Dendritic cell treated with granulocyte-macrophage colony-stimulating factor and Interleukin-4, amounts not matched to agents 40 ng/mL and 50 ng/mL, for 4 days (primary cell): ENCODE measurements around the gene PKNOX1.

Experiments used
- H3K27ac Mint-ChIP-seq: one replicate; pipeline ENCODE4 v1.8.0; 2022; ENCODE audit warnings: mild to moderate bottlenecking, mixed read lengths
- H3K27me3 Mint-ChIP-seq: one replicate; pipeline ENCODE4 v1.8.0; 2022; ENCODE audit warnings: mild to moderate bottlenecking, mixed read lengths
- H3K36me3 Mint-ChIP-seq: one replicate; pipeline ENCODE4 v1.8.0; 2022; ENCODE audit warnings: low read depth, mixed read lengths
- H3K4me1 Mint-ChIP-seq: one replicate; pipeline ENCODE4 v1.8.0; 2022; ENCODE audit warnings: low read depth, mixed read lengths
- H3K4me3 Mint-ChIP-seq: one replicate; pipeline ENCODE4 v1.8.0; 2022; ENCODE audit warnings: mild to moderate bottlenecking, moderate library complexity, mixed read lengths
- H3K9me3 Mint-ChIP-seq: one replicate; pipeline ENCODE4 v1.8.0; 2022; ENCODE audit warnings: mixed read lengths
- intact Hi-C: fragments of 100-400 bp; cut with micrococcal nuclease; formaldehyde crosslinking; loops from one replicate; pipeline ENCODE4 v1.15.0; 2022

The PKNOX1 gene

DNA sequence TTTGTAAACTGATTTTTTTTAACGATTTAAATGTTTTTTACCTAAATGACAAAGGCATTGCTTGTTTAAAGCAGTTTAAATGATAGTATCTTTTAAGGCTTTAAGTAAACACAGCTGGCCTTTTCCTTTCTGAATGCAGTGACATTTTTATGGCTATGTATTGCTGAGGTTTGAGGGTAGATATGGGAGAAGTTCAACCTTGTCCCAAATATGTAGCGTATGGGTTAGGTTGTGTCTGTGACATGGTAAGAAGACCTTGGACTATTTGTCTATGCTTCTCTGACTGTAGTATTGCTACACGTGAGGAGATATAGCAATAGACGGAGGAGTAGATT lies 32.5 kb downstream of the PKNOX1 start:
- Mint-ChIP-seq H3K9me3 (no peaks in the 10 kb centered on the region), H3K27me3 (no peaks in the 10 kb centered on the region), H3K4me1 (no peaks in the 10 kb centered on the region), H3K4me3 (no peak overlapping the region), H3K36me3 (peaks cover 90% of the 10 kb centered on the region), H3K27ac (no peak overlapping the region)
- intact Hi-C loops: no loop called here

DNA sequence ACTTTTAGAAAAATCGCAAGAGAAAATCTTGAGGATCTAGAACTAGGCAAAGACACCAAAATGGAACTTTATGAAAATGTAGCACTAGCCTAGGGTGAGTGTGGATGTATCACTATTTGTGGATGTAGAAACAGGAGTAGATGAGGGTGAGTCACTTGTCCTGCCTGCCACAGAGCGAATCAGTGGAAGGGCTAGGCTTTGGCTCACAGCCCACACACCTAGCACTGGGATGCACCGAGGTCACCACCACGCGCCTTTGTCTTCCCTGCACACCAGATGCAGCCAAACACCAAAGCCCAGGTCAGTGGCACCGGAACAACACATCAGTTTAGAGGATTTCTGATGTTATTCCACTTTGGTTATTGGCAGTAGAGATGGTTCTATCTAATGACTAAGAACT lies 38.2 kb downstream of the PKNOX1 start:
- intact Hi-C loops: no loop called here
- no peaks in the 10 kb centered on the region for H3K27me3 Mint-ChIP-seq
- H3K4me1 Mint-ChIP-seq: peaks cover 7% of the 10 kb centered on the region
- H3K27ac Mint-ChIP-seq: no peak overlapping the region
- no peaks in the 10 kb centered on the region for H3K9me3 Mint-ChIP-seq
- H3K36me3 Mint-ChIP-seq: peaks cover 97% of the 10 kb centered on the region
- H3K4me3 Mint-ChIP-seq: no peak overlapping the region

DNA sequence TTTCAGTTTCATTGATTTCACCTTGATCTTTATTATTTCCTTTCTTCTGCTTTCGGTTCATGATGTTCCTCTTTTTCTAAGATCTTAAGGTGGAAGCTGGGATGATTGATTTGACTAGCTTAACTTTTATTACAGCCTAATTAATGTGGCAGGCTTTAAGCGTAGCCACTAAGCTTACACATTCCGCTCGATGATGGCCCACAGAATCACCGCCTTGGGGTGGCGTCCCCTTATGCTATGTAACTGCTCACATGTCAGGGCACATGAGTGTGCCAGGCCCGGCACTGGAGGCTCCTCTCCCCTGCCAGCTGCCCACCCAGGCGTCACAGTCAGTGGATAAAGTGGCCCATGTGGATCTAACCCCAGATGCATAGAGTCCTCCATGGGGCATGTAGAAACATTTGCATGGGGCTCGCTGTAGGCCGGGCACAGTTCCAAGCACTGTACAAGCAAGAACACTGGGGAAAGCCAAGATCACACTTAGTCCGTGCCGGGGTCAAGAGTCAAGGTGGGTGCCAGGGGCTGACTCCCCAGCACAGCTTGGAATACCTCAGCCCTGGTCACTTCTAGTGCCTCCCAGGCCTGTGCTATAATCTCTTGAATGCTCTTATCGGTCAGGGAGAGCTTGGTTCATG lies 41.7 kb downstream of the PKNOX1 start:
- Mint-ChIP-seq H3K9me3 (no peaks in the 10 kb centered on the region), H3K4me1 (peaks cover 7% of the 10 kb centered on the region), H3K27ac (no peak overlapping the region), H3K4me3 (no peak overlapping the region), H3K27me3 (no peaks in the 10 kb centered on the region), H3K36me3 (peaks cover 89% of the 10 kb centered on the region)
- intact Hi-C loops: no loop called here

DNA sequence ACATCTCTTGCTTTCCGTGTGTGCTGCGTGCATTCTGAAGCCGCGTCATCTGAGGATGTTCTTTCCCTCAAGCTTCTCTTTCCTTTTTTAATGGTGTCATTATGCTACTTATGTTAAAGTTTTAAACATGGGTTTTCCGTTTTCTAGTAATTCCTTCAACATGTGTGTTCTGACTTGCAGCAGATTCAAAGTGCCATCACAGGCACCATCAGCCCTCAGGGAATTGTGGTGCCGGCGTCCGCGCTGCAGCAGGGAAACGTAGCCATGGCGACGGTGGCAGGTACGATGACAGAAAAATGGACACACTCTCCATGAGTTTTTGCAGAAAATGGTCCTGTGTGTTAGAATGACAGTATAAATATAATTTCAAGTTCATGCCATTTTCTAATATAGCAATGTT lies 42.4 kb downstream of the PKNOX1 start:
- Mint-ChIP-seq H3K27me3 (no peaks in the 10 kb centered on the region), H3K9me3 (no peaks in the 10 kb centered on the region), H3K4me1 (peaks cover 7% of the 10 kb centered on the region), H3K27ac (no peak overlapping the region), H3K4me3 (no peak overlapping the region), H3K36me3 (peaks cover 89% of the 10 kb centered on the region)
- intact Hi-C loops: no loop called here

DNA sequence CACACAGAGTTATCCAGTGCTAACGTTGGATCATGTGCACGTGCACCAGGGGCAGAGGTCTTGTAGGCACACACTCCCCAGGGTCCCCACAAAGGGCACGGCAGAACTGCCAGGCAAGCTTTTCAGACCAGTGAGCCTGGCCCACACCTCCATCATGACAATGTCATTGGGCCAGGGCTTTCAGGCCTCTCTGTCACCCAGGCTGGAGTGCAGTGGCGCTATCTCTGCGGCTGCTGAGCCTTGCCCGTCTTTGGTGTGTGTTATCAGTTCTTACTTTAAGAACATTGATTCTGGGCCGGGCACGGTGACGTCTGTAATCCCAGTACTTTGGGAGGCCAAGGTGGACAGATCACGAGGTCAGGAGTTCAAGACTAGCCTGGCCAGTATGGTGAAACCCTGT lies 44.2 kb downstream of the PKNOX1 start:
- Mint-ChIP-seq H3K9me3 (no peaks in the 10 kb centered on the region), H3K27ac (no peak overlapping the region), H3K27me3 (no peaks in the 10 kb centered on the region), H3K36me3 (peaks cover 91% of the 10 kb centered on the region), H3K4me3 (no peak overlapping the region), H3K4me1 (peaks cover 7% of the 10 kb centered on the region)
- intact Hi-C loops: no loop called here

DNA sequence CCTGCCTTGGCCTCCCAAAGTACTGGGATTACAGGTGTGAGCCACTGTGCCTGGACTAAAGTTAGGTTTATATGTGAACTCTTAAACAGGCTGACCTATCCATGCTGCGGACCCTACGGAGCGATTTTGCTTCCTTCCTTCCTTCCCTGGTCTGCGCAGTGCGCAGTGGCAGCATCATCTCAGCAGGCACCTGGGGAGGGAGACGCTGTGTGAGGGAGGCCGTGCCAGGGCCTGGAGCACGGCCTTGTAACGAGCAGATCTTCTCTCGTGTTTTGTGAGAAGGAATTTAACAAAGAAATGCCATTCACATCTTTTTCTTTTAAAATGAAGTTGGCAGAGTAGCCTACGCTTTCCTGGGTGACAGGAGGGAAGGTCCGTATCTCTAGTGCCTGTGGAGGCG lies 45.8 kb downstream of the PKNOX1 start:
- Mint-ChIP-seq H3K36me3 (peaks cover 91% of the 10 kb centered on the region), H3K4me3 (no peak overlapping the region), H3K9me3 (no peaks in the 10 kb centered on the region), H3K27ac (no peak overlapping the region), H3K27me3 (no peaks in the 10 kb centered on the region), H3K4me1 (peaks cover 7% of the 10 kb centered on the region)
- intact Hi-C loops: no loop called here

DNA sequence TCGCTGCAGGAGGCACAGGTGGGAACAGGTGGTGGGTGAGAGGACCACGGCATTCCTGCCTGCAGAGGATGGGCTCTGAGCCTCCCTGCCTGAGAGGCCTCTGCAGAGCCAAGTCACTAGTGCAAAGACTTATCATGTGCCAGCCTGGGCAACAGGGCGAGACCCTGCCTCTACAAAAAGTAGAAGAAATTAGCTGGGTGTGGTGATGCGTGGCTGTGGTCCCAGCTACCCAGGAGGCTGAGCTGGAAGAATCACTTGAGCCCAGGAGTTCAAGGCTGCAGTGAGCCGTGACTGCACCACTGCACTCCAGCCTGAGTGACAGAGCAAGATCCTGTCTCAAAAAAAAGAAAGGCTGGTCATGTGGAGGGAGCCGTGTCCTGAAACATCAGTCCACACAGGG lies 46.4 kb downstream of the PKNOX1 start:
- Mint-ChIP-seq H3K27me3 (no peaks in the 10 kb centered on the region), H3K36me3 (peaks cover 91% of the 10 kb centered on the region), H3K4me1 (peaks cover 3% of the 10 kb centered on the region), H3K27ac (no peak overlapping the region), H3K4me3 (no peak overlapping the region), H3K9me3 (no peaks in the 10 kb centered on the region)
- intact Hi-C loops: no loop called here

DNA sequence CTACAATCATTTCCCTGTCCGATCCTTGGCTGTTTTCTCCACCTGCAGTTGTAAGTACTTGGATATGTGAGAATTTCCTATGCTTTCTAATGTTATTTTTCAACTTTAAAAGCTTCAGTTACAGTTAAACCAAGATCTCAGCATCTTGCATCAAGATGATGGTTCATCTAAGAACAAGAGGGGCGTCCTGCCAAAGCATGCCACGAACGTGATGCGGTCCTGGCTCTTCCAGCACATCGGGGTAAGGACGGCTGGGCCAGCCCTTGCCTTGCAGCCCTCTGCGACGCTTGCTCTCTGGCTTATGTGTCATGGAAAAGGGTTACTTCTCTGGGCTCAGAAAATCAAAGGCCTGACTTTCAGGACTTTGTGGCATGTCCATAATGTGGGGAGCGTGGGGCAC lies 46.8 kb downstream of the PKNOX1 start:
- no peak overlapping the region for H3K4me3 Mint-ChIP-seq
- peaks cover 91% of the 10 kb centered on the region for H3K36me3 Mint-ChIP-seq
- no peaks in the 10 kb centered on the region for H3K9me3 Mint-ChIP-seq
- no peaks in the 10 kb centered on the region for H3K4me1 Mint-ChIP-seq
- no peak overlapping the region for H3K27ac Mint-ChIP-seq
- H3K27me3 Mint-ChIP-seq: no peaks in the 10 kb centered on the region
- intact Hi-C loops: no loop called here

DNA sequence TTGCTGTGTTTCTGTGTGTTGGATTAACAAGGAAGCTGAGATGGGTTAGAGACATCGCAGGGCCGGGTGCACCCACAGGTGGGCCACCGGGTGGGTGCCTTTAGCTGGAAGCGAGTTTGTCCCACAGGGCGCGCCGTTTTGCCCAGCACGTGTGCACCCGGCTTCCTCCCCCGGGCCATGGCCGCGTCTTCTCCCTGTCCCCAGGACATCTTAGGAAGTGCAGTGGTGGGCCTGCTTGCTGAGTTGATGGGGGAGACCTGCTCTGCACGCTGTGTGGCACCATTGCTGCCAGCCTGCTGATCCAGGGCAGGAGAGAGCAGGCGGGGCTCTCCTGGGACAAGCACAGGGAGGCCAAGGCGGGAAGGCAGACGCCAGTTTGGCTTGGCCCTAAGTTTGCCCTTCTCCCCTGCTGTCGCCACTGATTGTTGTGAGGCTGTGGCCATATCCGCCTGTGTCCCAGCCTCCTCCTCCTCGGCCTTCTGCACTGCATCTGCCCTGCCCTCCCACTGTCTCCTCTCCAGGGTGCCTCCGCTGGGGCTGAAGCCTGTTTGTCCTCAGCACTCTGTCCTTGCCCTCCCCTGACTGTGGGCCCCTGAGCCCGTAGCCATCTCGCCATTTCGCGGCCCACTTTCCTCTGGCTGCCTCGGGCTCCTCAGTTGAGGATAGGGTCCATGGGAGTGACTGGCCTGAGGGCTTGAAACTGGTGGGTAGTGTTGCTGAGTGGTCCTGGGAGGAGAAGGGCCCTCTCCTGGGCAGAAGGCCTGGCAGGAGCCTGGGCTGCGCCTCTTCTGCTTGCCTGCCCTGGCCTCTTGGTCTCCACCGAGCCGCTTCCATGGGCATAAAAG lies 47.6 kb downstream of the PKNOX1 start:
- Mint-ChIP-seq H3K4me1 (no peaks in the 10 kb centered on the region), H3K36me3 (peaks cover 91% of the 10 kb centered on the region)
- intact Hi-C loops: no loop called here

DNA sequence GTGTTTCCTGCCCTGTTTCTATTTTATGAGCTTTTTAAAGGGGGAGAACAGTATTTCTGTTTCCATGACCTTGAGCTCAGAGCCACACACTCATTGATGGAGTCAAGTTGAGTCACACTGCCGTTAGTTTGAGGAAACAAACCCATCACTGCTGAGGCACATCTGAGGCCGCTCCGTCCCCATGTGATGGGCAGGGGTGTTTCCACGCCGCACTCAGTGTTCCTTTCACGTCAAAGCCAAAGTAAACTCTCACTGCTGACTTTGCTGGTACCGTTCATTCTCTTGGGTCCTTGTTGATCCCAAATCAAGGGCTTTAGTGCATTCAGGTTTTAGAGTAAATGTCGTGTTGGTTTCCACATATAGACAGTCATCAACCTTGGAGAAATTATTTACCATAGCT lies 48.8 kb downstream of the PKNOX1 start:
- no peak overlapping the region for H3K4me3 Mint-ChIP-seq
- intact Hi-C loops: no loop called here
- H3K27ac Mint-ChIP-seq: no peak overlapping the region
- H3K4me1 Mint-ChIP-seq: no peaks in the 10 kb centered on the region
- no peaks in the 10 kb centered on the region for H3K9me3 Mint-ChIP-seq
- H3K27me3 Mint-ChIP-seq: no peaks in the 10 kb centered on the region
- H3K36me3 Mint-ChIP-seq: peaks cover 95% of the 10 kb centered on the region

More for the DNA sequence above, 47.6 kb downstream of the PKNOX1 start:
- Mint-ChIP-seq H3K9me3 (no peaks in the 10 kb centered on the region), H3K4me3 (no peak overlapping the region), H3K27me3 (no peaks in the 10 kb centered on the region), H3K27ac (no peak overlapping the region)

DNA sequence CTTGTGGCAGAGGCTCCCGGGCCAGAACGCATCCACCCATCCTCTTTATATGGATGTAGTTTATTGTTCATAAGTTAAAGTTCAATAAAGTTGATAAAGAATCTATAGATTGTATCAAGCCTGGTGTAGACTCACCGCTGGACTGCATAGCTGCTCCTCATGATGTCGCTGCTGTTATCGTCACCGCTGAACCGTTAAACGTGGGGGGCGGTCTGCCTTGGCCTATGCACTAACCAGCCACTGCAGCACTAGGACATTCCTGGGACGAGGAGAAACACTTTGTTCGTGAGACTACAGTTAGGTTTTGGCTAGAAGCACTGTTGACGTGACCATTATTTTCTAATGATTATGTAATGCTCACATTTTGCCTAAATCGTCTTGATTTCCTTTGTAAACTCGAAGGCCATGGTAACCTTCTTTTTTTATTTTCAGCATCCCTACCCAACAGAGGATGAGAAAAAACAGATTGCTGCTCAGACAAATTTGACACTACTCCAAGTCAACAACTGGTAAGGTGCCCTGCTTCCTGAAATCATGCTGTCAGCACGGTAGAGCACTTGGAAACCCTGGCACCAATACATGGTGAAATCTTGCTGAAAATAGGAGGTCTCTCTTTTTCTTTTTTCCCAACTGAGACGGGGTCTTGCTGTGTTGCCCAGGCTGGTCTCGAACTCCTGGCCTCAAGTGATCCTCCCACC lies 50.2 kb downstream of the PKNOX1 start:
- no peaks in the 10 kb centered on the region for H3K27me3 Mint-ChIP-seq
- H3K36me3 Mint-ChIP-seq: peaks cover 100% of the 10 kb centered on the region
- no peak overlapping the region for H3K27ac Mint-ChIP-seq
- no peaks in the 10 kb centered on the region for H3K9me3 Mint-ChIP-seq
- intact Hi-C loops: no loop called here
- no peak overlapping the region for H3K4me3 Mint-ChIP-seq
- H3K4me1 Mint-ChIP-seq: no peaks in the 10 kb centered on the region

DNA sequence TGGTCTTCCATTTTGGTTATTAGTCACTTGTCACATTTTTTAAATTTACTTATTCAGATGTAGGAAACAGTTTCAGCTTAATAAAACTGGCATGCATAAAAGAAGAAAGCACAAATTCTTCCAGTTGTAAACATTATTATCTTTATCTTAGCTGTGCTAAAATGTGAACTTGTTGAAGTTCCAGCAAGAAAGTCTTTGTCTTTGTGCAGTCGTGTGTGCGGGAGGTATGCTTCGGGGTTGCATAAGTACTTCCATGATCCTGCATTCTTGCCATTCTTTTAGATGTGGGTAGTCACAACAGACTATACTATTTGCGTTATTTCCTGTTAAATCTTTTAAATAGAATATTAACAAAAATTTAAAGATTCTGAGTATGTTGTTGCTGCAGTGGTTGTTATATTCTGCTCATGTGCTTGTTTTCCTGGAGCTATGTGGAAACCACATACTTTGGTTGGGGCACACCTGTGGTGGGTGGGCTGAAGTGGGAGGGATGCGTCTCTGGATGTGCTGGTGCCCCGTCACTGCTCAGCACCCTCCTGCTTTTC lies 51.3 kb downstream of the PKNOX1 start:
- H3K9me3 Mint-ChIP-seq: no peaks in the 10 kb centered on the region
- peaks cover 98% of the 10 kb centered on the region for H3K36me3 Mint-ChIP-seq

DNA sequence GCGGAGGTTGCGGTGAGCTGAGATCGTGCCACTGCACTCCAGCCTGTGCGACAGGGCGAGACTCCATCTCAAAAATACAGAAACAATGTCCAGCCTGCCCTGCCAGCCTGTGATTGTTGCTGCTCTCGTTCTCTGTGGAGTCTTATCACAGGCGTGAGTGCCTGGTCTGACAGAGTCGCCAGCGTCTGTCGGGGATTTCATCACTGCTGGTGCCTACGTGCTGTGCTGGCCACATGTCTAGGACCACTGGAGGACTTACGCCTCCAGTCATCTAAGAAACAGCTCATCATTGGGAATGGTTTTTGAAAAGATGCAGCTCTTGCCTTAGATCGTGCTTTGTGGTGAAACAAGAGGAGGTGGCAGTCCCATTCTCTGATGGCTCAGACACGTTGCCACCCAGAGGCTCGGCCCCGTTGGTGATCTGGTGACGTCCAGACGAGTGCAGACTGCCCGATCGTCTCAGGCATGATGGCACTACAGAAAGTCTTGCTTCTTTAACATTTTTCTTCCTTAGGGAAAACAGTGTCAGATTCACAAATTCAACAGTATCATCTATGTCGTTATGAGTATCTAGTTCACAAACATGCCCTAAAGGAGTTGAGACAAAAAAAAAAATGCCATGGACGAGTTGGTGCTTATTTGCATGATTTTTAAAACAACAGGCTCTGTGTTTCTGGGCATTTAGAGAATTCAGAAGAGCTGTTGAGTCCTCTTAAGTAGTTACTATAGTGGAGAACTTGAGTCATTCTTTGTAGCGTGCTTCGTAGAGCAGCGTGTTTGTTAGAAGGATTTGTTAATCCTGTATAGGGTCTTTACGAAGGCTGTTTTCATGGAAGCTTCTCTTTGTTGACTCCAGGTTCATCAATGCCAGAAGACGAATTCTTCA lies 53.7 kb downstream of the PKNOX1 start:
- Mint-ChIP-seq H3K27me3 (no peaks in the 10 kb centered on the region), H3K4me1 (no peaks in the 10 kb centered on the region), H3K4me3 (no peak overlapping the region), H3K36me3 (peaks cover 96% of the 10 kb centered on the region), H3K9me3 (no peaks in the 10 kb centered on the region), H3K27ac (no peak overlapping the region)
- intact Hi-C loops: no loop called here

More for the DNA sequence above, 51.3 kb downstream of the PKNOX1 start:
- intact Hi-C loops: no loop called here
- no peak overlapping the region for H3K27ac Mint-ChIP-seq
- no peaks in the 10 kb centered on the region for H3K27me3 Mint-ChIP-seq
- no peaks in the 10 kb centered on the region for H3K4me1 Mint-ChIP-seq
- H3K4me3 Mint-ChIP-seq: no peak overlapping the region
